MCF 10A (cell line): ENCODE measurements around the gene LCN12. TPM values are rescaled to one million over a fixed set of nuclear protein-coding genes. Genes with fewer than 3 reads are reported as not detected.
A peak's percentile ranks its signal among the peaks of the same experiment; 100 is the strongest.

Experiments
- BruUV-seq: library from RNA; stranded (reverse); fragments of 400-500 nt; replicated peaks from 2 replicates; lab custom pipeline; 2021; lab: Mats Ljungman, UMichigan
- CTCF ChIA-PET: fragments of 300-600 bp; sonication (Branson Sonifier 250); formaldehyde crosslinking; extraction: SDS; loops from one replicate; lab custom pipeline; 2021; ENCODE audit warnings: antibody characterized with exemption, inconsistent platforms; lab: Yijun Ruan, JAX
- POLR2A ChIA-PET: fragments of 300-600, 350-650 bp; sonication (Branson Sonifier 250); formaldehyde crosslinking; extraction: SDS; loops from one replicate; lab custom pipeline; 2020; ENCODE audit warnings: antibody characterized with exemption, inconsistent platforms; lab: Yijun Ruan, JAX
- DNase-seq: peaks from one replicate; pipeline ENCODE4 v3.0.0-alpha.2; 2018; ENCODE audit not compliant: unreplicated experiment
- H3K27ac Mint-ChIP-seq: one replicate; pipeline ENCODE4 v1.8.0; 2022; ENCODE audit warnings: mild to moderate bottlenecking, low read depth, mixed read lengths; ENCODE audit not compliant: unreplicated experiment
- H3K27me3 Mint-ChIP-seq: one replicate; pipeline ENCODE4 v1.8.0; 2022; ENCODE audit warnings: mixed read lengths; ENCODE audit not compliant: insufficient read depth, unreplicated experiment
- H3K36me3 Mint-ChIP-seq: one replicate; pipeline ENCODE4 v1.8.0; 2022; ENCODE audit warnings: mild to moderate bottlenecking, moderate library complexity, mixed read lengths; ENCODE audit not compliant: insufficient read depth, unreplicated experiment
- H3K4me1 Mint-ChIP-seq: one replicate; pipeline ENCODE4 v1.8.0; 2022; ENCODE audit warnings: mixed read lengths; ENCODE audit not compliant: insufficient read depth, unreplicated experiment
- H3K4me3 Mint-ChIP-seq: one replicate; pipeline ENCODE4 v1.8.0; 2022; ENCODE audit warnings: mild to moderate bottlenecking, moderate library complexity, mixed read lengths; ENCODE audit not compliant: unreplicated experiment
- H3K9me3 Mint-ChIP-seq: one replicate; pipeline ENCODE4 v1.8.0; 2022; ENCODE audit warnings: mixed read lengths; ENCODE audit not compliant: unreplicated experiment
- CTCF ChIP-seq: fragments of 200-600 bp; IDR thresholded peaks from one replicate; pipeline ENCODE4 v1.8.0; 2022; ENCODE audit warnings: antibody characterized with exemption, mild to moderate bottlenecking; ENCODE audit not compliant: unreplicated experiment
- intact Hi-C: fragments of 100-400 bp; cut with micrococcal nuclease; formaldehyde crosslinking; loops from 2 replicates; pipeline ENCODE4 v1.14.1; 2022
- total RNA-seq: library from RNA; stranded (reverse); gene quantifications from 2 replicates; pipeline ENCODE4 v1.2.3, GENCODE V29; 2022

The LCN12 gene
- total RNA-seq, 1 experiment from 2014 or later = 0.86 TPM

- no peaks in the 10 kb centered on the region for H3K27me3 Mint-ChIP-seq
- POLR2A ChIA-PET = no interaction called here
- peak overlapping the region; percentile 57 for H3K4me3 Mint-ChIP-seq
- H3K9me3 Mint-ChIP-seq = no peaks in the 10 kb centered on the region
- no peak overlapping the region for H3K27ac Mint-ChIP-seq
- no TSS peak for BruUV-seq
- DNase-seq = no peak
- H3K36me3 Mint-ChIP-seq = peaks cover 7% of the 10 kb centered on the region
- no peak for TF ChIP-seq CTCF
- H3K4me1 Mint-ChIP-seq = peaks cover 4% of the 10 kb centered on the region
- intact Hi-C loops = no loop called here
- CTCF ChIA-PET = interaction anchor here (0.6 kb wide), 1 partner anchor 69 kb away, joined by 3 read pairs; no protein-coding TSS in a partner anchor
Measured at GRCh38 chr9:136997830-136998234, 45.8 kb downstream of the LCN12 start.

GRCh38 chr9:137000177-137000930, 48.3 kb downstream of the LCN12 start:
- Mint-ChIP-seq H3K36me3 (no peaks in the 10 kb centered on the region), H3K27me3 (no peaks in the 10 kb centered on the region), H3K9me3 (no peaks in the 10 kb centered on the region), H3K27ac (no peak overlapping the region), H3K4me1 (peaks cover 4% of the 10 kb centered on the region), H3K4me3 (no peak overlapping the region)
- POLR2A ChIA-PET = no interaction called here
- no TSS peak for BruUV-seq
- no peak for TF ChIP-seq CTCF
- DNase-seq = no peak
- intact Hi-C loops = no loop called here
- CTCF ChIA-PET = interaction anchor here (0.6 to 1.6 kb wide), 4 partner anchors 29 to 66 kb away, joined by 3 to 10 read pairs (median 4); partner anchors contain the start of genes ABCA2 and C8G

DNA sequence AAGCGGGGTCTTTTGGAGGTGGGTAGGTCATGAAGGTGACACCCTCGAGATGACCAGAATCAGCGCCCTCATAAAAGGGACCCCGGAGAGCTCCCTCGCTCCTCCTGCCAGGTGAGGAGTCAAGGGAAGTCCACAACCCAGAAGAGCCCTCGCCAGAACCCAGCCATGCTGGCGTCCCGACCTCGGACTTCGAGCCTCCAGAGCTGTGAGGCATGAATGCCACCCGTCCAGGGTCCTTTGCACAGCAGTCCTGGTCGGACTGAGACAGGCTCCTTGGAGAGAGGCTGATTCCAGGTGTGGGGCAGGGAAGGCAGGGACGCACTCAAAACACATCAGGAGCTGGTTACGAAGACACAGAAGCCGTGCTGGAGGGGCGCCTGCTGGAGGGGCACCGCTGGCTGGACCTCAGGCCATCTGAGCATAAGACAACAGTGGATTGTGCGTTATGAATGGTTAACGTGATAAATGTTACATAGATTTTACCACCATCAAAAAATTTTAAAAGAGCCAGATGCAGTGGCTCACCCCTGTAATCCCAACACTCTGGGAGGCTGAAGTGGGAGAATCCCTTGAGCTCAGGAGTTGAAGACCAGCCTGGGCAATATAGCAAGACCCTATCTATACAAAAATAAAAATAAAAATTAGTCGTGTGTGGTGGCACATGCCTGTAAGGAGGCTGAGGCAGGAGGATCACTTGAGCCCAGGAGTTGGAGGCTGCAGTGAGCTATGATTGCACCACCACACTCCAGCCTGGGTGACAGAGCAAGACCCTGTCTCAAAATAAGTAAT, 50.0 kb downstream of the LCN12 start:
- Mint-ChIP-seq H3K36me3 (no peaks in the 10 kb centered on the region), H3K4me3 (no peak overlapping the region), H3K27me3 (no peaks in the 10 kb centered on the region), H3K9me3 (no peaks in the 10 kb centered on the region), H3K4me1 (peaks cover 4% of the 10 kb centered on the region), H3K27ac (no peak overlapping the region)
- ChIA-PET CTCF (interaction anchor here (0.6 to 2.2 kb wide), 5 partner anchors 24 to 202 kb away, joined by 3 to 18 read pairs (median 3); partner anchors contain the start of gene ENTPD2), POLR2A (no interaction called here)
- no peak for DNase-seq
- no TSS peak for BruUV-seq
- TF ChIP-seq CTCF = no peak
- intact Hi-C loops = no loop called here

DNA sequence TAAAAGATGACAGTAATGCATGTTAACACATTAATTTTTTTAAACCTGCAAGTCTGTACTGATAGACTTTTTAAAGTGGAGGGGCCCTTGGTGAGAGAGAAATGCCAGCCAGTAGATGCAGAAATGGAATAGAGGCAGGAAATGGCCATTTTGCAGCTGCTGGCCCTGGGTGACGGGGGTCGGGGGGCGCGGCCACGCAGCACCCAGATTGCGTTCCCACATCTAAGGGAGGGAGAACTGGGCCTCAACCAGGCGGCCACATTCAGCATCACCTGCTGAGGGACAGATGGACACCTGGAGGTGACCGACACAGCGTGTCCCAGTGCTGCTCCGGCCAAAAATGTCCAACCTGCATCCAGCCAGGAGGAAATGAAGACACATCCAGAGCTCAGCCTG, 50.6 kb downstream of the LCN12 start:
- intact Hi-C loops = no loop called here
- TF ChIP-seq CTCF = no peak
- H3K9me3 Mint-ChIP-seq = no peaks in the 10 kb centered on the region
- ChIA-PET POLR2A (no interaction called here), CTCF (interaction anchor here (1.1 to 2.2 kb wide), 2 partner anchors 23 to 27 kb away, joined by 3 to 18 read pairs; no protein-coding TSS in a partner anchor)
- H3K4me1 Mint-ChIP-seq = peaks cover 2% of the 10 kb centered on the region
- H3K4me3 Mint-ChIP-seq = no peak overlapping the region
- H3K27me3 Mint-ChIP-seq = no peaks in the 10 kb centered on the region
- no peak overlapping the region for H3K27ac Mint-ChIP-seq
- H3K36me3 Mint-ChIP-seq = no peaks in the 10 kb centered on the region
- DNase-seq = no peak
- BruUV-seq = no TSS peak
